Mucosa of rectum (tissue), 2 donors: ENCODE data around the gene RIN3.

ENCODE experiments used
- H3K27ac ChIP-seq, 2 donors: one replicate each; pipeline ENCODE4 v1.7.0; 2013; ENCODE audit warnings: inconsistent platforms in 2 of 2, low read depth in 2 of 2, low read length in 2 of 2
- H3K27me3 ChIP-seq, 2 donors: one replicate each; pipeline ENCODE4 v1.7.0; 2013; ENCODE audit warnings: low read length in 2 of 2; ENCODE audit not compliant: control insufficient read depth in 2 of 2, insufficient read depth in 2 of 2
- H3K36me3 ChIP-seq, 2 donors: one replicate each; pipeline ENCODE4 v1.7.0; 2013; ENCODE audit warnings: low read length in 2 of 2; ENCODE audit not compliant: control insufficient read depth in 2 of 2, insufficient read depth in 2 of 2
- H3K4me1 ChIP-seq, 2 donors: one replicate each; pipeline ENCODE4 v1.7.0; 2013; ENCODE audit warnings: low read length in 2 of 2, mild to moderate bottlenecking in 1 of 2; ENCODE audit not compliant: control insufficient read depth in 2 of 2, insufficient read depth in 2 of 2
- H3K4me3 ChIP-seq, 2 donors: one replicate each; pipeline ENCODE4 v1.7.0; 2013; ENCODE audit warnings: low read length in 2 of 2
- H3K9ac ChIP-seq, 2 donors: one replicate each; pipeline ENCODE4 v1.7.0; 2013; ENCODE audit warnings: low read length in 2 of 2, low read depth in 1 of 2, mild to moderate bottlenecking in 1 of 2
- H3K9me3 ChIP-seq, 2 donors: one replicate each; pipeline ENCODE4 v1.7.0; 2013; ENCODE audit warnings: low read length in 2 of 2; ENCODE audit not compliant: control insufficient read depth in 2 of 2
- donor health status: healthy.
- donor health status: Normal muscosa, but diverticular disease.

Gene RIN3

GRCh38 chr14:92658684-92659083 is 145.1 kb downstream of the RIN3 start:
- Histone ChIP-seq H3K36me3 (peaks cover 14 to 34% of the 10 kb centered on the region in 2 donors), H3K27ac (peak overlapping the region in 1 of 2 donors; percentile 5)

GRCh38 chr14:92659765-92660561 is 146.4 kb downstream of the RIN3 start:
- no peak overlapping the region for H3K4me3 ChIP-seq
- H3K4me1 ChIP-seq: peaks cover 0 to 6% of the 10 kb centered on the region in 2 donors
- H3K36me3 ChIP-seq: peaks cover 14 to 34% of the 10 kb centered on the region in 2 donors

More at GRCh38 chr14:92658684-92659083, 145.1 kb downstream of the RIN3 start:
- Histone ChIP-seq H3K4me3 (no peak overlapping the region), H3K27me3 (no peaks in the 10 kb centered on the region), H3K4me1 (peaks cover 0 to 6% of the 10 kb centered on the region in 2 donors), H3K9ac (no peak overlapping the region), H3K9me3 (no peaks in the 10 kb centered on the region)

GRCh38 chr14:92660571-92660970 is 147.0 kb downstream of the RIN3 start:
- Histone ChIP-seq H3K9me3 (no peaks in the 10 kb centered on the region), H3K27ac (peak overlapping the region in 1 of 2 donors; percentile 80), H3K4me1 (peaks cover 0 to 6% of the 10 kb centered on the region in 2 donors), H3K4me3 (no peak overlapping the region), H3K9ac (no peak overlapping the region), H3K36me3 (peaks cover 14 to 34% of the 10 kb centered on the region in 2 donors), H3K27me3 (no peaks in the 10 kb centered on the region)

More at GRCh38 chr14:92659765-92660561, 146.4 kb downstream of the RIN3 start:
- H3K9me3 ChIP-seq: no peaks in the 10 kb centered on the region
- H3K27ac ChIP-seq: peak overlapping the region; percentile 69 to 80
- H3K9ac ChIP-seq: no peak overlapping the region
- H3K27me3 ChIP-seq: no peaks in the 10 kb centered on the region

DNA sequence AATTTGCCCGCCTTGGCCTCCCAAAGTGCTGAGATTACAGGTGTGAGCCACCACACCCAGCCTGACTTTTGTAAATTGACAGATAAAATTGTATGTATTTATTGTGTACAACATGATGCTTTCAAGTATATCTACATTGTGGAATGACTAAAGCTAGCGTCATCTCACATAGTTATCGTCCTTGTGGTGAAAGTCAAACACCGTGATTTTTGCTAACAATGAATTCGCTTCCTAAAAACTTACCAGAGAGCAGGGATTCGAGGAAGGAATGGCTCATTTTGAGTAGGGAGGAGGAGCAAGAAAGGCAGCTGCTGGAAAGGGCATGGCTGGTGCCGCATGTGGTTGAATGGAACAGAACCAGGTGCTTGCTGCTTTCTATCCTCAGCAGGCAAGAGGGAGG is 149.5 kb downstream of the RIN3 start:
- Histone ChIP-seq H3K9ac (no peak overlapping the region), H3K27ac (no peak overlapping the region), H3K4me3 (no peak overlapping the region), H3K9me3 (no peaks in the 10 kb centered on the region), H3K27me3 (no peaks in the 10 kb centered on the region), H3K4me1 (peaks cover 0 to 3% of the 10 kb centered on the region in 2 donors), H3K36me3 (peaks cover 17 to 42% of the 10 kb centered on the region in 2 donors)

DNA sequence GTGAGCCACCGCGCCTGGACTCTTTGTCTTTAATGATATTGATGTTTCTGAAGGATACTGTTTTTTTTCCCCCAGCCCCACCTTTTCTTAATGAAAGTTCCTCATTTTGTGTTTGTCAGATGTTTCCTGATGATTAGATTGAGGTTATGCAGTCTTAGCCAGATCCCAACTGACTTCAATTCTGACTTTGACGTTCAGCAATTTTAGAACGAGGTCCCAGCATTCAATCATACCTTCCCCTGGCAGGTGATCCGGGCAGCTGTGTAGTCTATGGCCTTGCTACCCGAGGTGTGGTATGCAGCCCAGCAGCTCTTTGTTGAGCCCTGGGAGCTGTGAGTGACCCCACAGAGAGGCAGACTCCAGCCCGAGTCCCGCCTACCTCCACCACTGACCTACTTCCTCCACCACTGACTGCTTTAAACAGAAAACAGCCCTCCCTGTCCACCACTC is 152.1 kb downstream of the RIN3 start:
- Histone ChIP-seq H3K36me3 (peaks cover 10 to 24% of the 10 kb centered on the region in 2 donors), H3K4me3 (no peak overlapping the region), H3K27ac (peak overlapping the region; percentile 38 to 52), H3K4me1 (no peaks in the 10 kb centered on the region), H3K27me3 (no peaks in the 10 kb centered on the region), H3K9ac (no peak overlapping the region), H3K9me3 (no peaks in the 10 kb centered on the region)

- no peak overlapping the region for H3K9ac ChIP-seq
- H3K36me3 ChIP-seq: peaks cover 6 to 19% of the 10 kb centered on the region in 2 donors
- no peaks in the 10 kb centered on the region for H3K9me3 ChIP-seq
- H3K27me3 ChIP-seq: no peaks in the 10 kb centered on the region
- no peaks in the 10 kb centered on the region for H3K4me1 ChIP-seq
- no peak overlapping the region for H3K4me3 ChIP-seq
- peak overlapping the region; percentile 38 to 52 for H3K27ac ChIP-seq
Observed at GRCh38 chr14:92666251-92666650, 152.7 kb downstream of the RIN3 start.

DNA sequence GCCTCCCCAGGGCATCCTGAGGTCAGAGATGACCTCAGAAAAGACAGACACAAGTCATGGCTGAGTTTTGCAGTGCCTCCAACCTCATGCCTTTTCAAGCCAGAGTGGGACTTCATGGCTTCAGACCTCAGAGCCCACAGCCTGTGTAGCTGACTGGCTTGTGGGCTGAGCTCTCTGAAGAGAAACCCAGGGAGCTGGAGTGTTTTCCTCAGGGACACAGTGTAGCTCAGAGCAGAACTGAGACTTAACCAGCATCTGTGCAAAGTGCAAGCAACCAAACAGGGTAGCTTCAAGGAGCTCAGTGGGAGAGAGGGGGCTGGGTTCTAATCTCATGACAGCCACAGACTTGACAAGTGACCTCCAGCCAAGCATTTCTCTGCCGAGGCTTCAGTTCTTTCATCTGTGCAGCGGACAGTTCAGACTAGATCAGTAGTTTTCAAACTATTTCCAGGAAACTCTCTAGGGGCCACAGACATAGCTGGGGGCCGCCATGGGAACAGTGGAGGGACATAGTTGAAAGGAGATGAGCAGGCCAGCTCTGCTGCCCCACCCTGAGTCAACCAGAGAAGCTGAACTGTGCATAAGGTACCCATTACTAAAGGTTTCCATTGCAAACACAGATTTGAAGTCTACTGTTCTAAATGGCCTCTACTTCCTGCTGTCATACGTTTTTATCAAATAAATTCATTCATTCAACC is 154.8 kb downstream of the RIN3 start:
- no peak overlapping the region for H3K4me3 ChIP-seq
- peaks cover 6 to 12% of the 10 kb centered on the region in 2 donors for H3K36me3 ChIP-seq
- H3K9me3 ChIP-seq: no peaks in the 10 kb centered on the region
- no peak overlapping the region for H3K27ac ChIP-seq
- no peak overlapping the region for H3K9ac ChIP-seq
- no peaks in the 10 kb centered on the region for H3K4me1 ChIP-seq
- no peaks in the 10 kb centered on the region for H3K27me3 ChIP-seq

DNA sequence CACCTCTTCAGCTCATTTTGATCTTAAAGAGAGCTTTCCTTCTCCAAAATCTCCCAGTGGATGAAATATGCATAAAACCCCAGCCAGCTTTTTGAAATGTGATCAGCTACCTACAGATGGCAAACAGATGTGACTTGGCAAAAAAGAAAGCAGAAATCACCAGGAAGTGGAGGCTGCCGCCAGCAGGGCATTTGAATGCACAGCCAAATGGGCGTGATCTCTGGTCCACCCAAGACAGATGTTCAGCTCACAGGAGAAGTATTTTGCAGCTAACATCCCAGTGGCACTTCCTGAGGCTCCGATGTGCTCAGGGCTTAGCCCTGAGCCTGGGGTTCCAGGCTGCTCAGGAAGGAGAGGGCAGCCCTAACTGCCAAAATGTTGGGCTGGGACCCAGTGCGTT is 156.6 kb downstream of the RIN3 start:
- H3K27ac ChIP-seq: no peak overlapping the region
- no peaks in the 10 kb centered on the region for H3K9me3 ChIP-seq
- no peak overlapping the region for H3K9ac ChIP-seq
- no peaks in the 10 kb centered on the region for H3K27me3 ChIP-seq
- H3K36me3 ChIP-seq: peaks cover 6 to 12% of the 10 kb centered on the region in 2 donors
- no peak overlapping the region for H3K4me3 ChIP-seq
- no peaks in the 10 kb centered on the region for H3K4me1 ChIP-seq

- Histone ChIP-seq H3K4me1 (no peaks in the 10 kb centered on the region), H3K4me3 (no peak overlapping the region), H3K27me3 (no peaks in the 10 kb centered on the region), H3K27ac (no peak overlapping the region), H3K9ac (no peak overlapping the region), H3K36me3 (peaks cover 6 to 14% of the 10 kb centered on the region in 2 donors), H3K9me3 (no peaks in the 10 kb centered on the region)
Observed at GRCh38 chr14:92670643-92671366, 157.2 kb downstream of the RIN3 start.
